Neural cell (in vitro differentiated cells): ENCODE results near the gene ABCC8. TPM values are rescaled to one million over a fixed set of nuclear protein-coding genes. Genes with fewer than 3 reads are reported as not detected.

Experiments used
- H2AFZ ChIP-seq: fragments of 200-600, 300-800 bp; sonication (generic), shearing (Covaris generic); 2 replicates; pipeline ENCODE4 v1.6.0; 2014; ENCODE audit warnings: low read depth, mild to moderate bottlenecking, antibody characterized with exemption, low read length, moderate library complexity
- H3F3A ChIP-seq: fragments of 200-600 bp; shearing (Covaris generic); 2 replicates; pipeline ENCODE4 v1.6.1; 2016; ENCODE audit warnings: mild to moderate bottlenecking, moderate library complexity, mixed read lengths, antibody characterized with exemption, low read length; ENCODE audit not compliant: insufficient read depth, poor library complexity, severe bottlenecking
- H3K27ac ChIP-seq: fragments of 200-600, 300-800 bp; sonication (generic), shearing (Covaris generic); 2 replicates; pipeline ENCODE4 v1.5.1; 2014; ENCODE audit warnings: mild to moderate bottlenecking, low read length, moderate library complexity
- H3K27me3 ChIP-seq: fragments of 300-800, 200-600 bp; sonication (generic), shearing (Covaris generic); 2 replicates; pipeline ENCODE4 v1.6.0; 2014; ENCODE audit warnings: mild to moderate bottlenecking, low read depth, low read length, moderate library complexity; ENCODE audit not compliant: insufficient read depth
- H3K36me3 ChIP-seq: fragments of 300-800, 200-600 bp; sonication (generic), shearing (Covaris generic); 2 replicates; pipeline ENCODE4 v1.5.1; 2014; ENCODE audit warnings: mild to moderate bottlenecking, antibody characterized with exemption, low read length, moderate library complexity; ENCODE audit not compliant: insufficient read depth
- H3K4me2 ChIP-seq: fragments of 300-800, 200-600 bp; sonication (generic), shearing (Covaris generic); 2 replicates; pipeline ENCODE4 v1.6.0; 2014; ENCODE audit warnings: mild to moderate bottlenecking, low read length
- H3K4me3 ChIP-seq: fragments of 300-800, 200-600 bp; sonication (generic), shearing (Covaris generic); 2 replicates; pipeline ENCODE4 v1.5.1; 2014; ENCODE audit warnings: mild to moderate bottlenecking, low read length, moderate library complexity
- H3K79me2 ChIP-seq: fragments of 200-600 bp; shearing (Covaris generic); replicated peaks from 2 replicates; pipeline ENCODE4 v1.6.0; 2014; ENCODE audit warnings: mild to moderate bottlenecking, low read length, moderate library complexity; ENCODE audit not compliant: insufficient read depth
- H3K9ac ChIP-seq: fragments of 300-800, 200-600 bp; sonication (generic), shearing (Covaris generic); 2 replicates; pipeline ENCODE4 v1.6.1; 2016; ENCODE audit warnings: mild to moderate bottlenecking, low read length, mixed read lengths
- H3K9me2 ChIP-seq: fragments of 200-600 bp; shearing (Covaris generic); 2 replicates; pipeline ENCODE4 v1.6.1; 2016; ENCODE audit warnings: mild to moderate bottlenecking, low read length, mixed read lengths; ENCODE audit not compliant: insufficient read depth
- H3K9me3 ChIP-seq: fragments of 200-600, 300-800 bp; sonication (generic), shearing (Covaris generic); 2 replicates; pipeline ENCODE4 v1.6.1; 2016; ENCODE audit warnings: mild to moderate bottlenecking, mixed run types, low read length, moderate library complexity, mixed read lengths
- H4K20me1 ChIP-seq: fragments of 200-600 bp; shearing (Covaris generic); 2 replicates; pipeline ENCODE4 v1.6.1; 2016; ENCODE audit warnings: mild to moderate bottlenecking, mixed run types; ENCODE audit not compliant: insufficient read depth
- CTCF ChIP-seq: fragments of 450-650 bp; IDR thresholded peaks from 2 replicates; pipeline ENCODE4 v1.5.1; 2014; ENCODE audit warnings: antibody characterized with exemption, mild to moderate bottlenecking, moderate library complexity; ENCODE audit not compliant: poor library complexity, severe bottlenecking
- EP300 ChIP-seq: fragments of 450-650 bp; conservative IDR thresholded peaks from 2 replicates; pipeline ENCODE4 v1.6.1; 2014; ENCODE audit warnings: antibody characterized with exemption, mild to moderate bottlenecking, moderate library complexity; ENCODE audit not compliant: poor library complexity, severe bottlenecking
- EZH2 ChIP-seq: fragments of 200-600, 300-800 bp; shearing (Covaris generic), sonication (generic); IDR thresholded peaks from 2 replicates; pipeline ENCODE4 v1.6.1; 2014; ENCODE audit warnings: antibody characterized with exemption, low read length, borderline replicate concordance, mild to moderate bottlenecking; ENCODE audit not compliant: insufficient read depth, poor library complexity, severe bottlenecking
- MXI1 ChIP-seq: fragments of 450-650 bp; conservative IDR thresholded peaks from 2 replicates; pipeline ENCODE4 v1.6.1; 2014; ENCODE audit warnings: antibody characterized with exemption, mild to moderate bottlenecking; ENCODE audit not compliant: poor library complexity, severe bottlenecking
- POLR2AphosphoS5 ChIP-seq: IDR thresholded peaks from 2 replicates; pipeline ENCODE4 v1.6.1; 2012
- RAD21 ChIP-seq: fragments of 450-650 bp; conservative IDR thresholded peaks from 2 replicates; pipeline ENCODE4 v1.6.1; 2014; ENCODE audit warnings: antibody characterized with exemption, mild to moderate bottlenecking, moderate library complexity
- REST ChIP-seq: IDR thresholded peaks from 2 replicates; pipeline ENCODE4 v1.6.1; 2012; ENCODE audit warnings: borderline replicate concordance
- SMC3 ChIP-seq: fragments of 450-650 bp; conservative IDR thresholded peaks from 2 replicates; pipeline ENCODE4 v1.6.1; 2014; ENCODE audit warnings: antibody characterized with exemption, mild to moderate bottlenecking, moderate library complexity; ENCODE audit not compliant: poor library complexity
- TAF1 ChIP-seq: IDR thresholded peaks from 2 replicates; pipeline ENCODE4 v1.6.1; 2012; ENCODE audit warnings: low read depth
- polyA plus RNA-seq: library from polyadenylated mRNA; depleted of rRNA; stranded (reverse); fragments of >200 nt; gene quantifications from 2 replicates; pipeline ENCODE4 v1.2.3, GENCODE V29; 2014

The ABCC8 gene
- polyA plus RNA-seq, 1 donor from 2014 or later = 13.2 TPM

- Histone ChIP-seq H2AFZ (no peak overlapping the region), H3K36me3 (no peaks in the 10 kb centered on the region), H3K79me2 (no peaks in the 10 kb centered on the region), H3K9ac (no peak overlapping the region), H3K9me3 (no peaks in the 10 kb centered on the region), H3K9me2 (no peaks in the 10 kb centered on the region), H3K4me3 (no peak overlapping the region), H3K4me2 (no peak overlapping the region), H3K27me3 (no peaks in the 10 kb centered on the region), H4K20me1 (no peaks in the 10 kb centered on the region), H3F3A (no peaks in the 10 kb centered on the region), H3K27ac (no peak overlapping the region)
- no peak for TF ChIP-seq MXI1
- TF ChIP-seq SMC3 = peak; percentile 78
- TF ChIP-seq REST = no peak
- TF ChIP-seq RAD21 = peak; percentile 71
- TF ChIP-seq EP300 = no peak
- TF ChIP-seq POLR2AphosphoS5 = no peak
- TF ChIP-seq CTCF = peak; percentile 66
- TF ChIP-seq EZH2 = no peak
- no peak for TF ChIP-seq TAF1
Observed at GRCh38 chr11:17504330-17505107, 27.9 kb upstream of the ABCC8 start.

- no peak overlapping the region for H3K9ac ChIP-seq
- H3F3A ChIP-seq = no peaks in the 10 kb centered on the region
- H3K9me3 ChIP-seq = no peaks in the 10 kb centered on the region
- H3K79me2 ChIP-seq = no peaks in the 10 kb centered on the region
- no peak overlapping the region for H3K4me3 ChIP-seq
- no peaks in the 10 kb centered on the region for H3K36me3 ChIP-seq
- H3K9me2 ChIP-seq = no peaks in the 10 kb centered on the region
- H4K20me1 ChIP-seq = no peaks in the 10 kb centered on the region
- no peak overlapping the region for H3K27ac ChIP-seq
- no peaks in the 10 kb centered on the region for H3K27me3 ChIP-seq
- no peak overlapping the region for H3K4me2 ChIP-seq
- no peak overlapping the region for H2AFZ ChIP-seq
- TF ChIP-seq CTCF (no peak), POLR2AphosphoS5 (no peak), TAF1 (no peak)
Observed at GRCh38 chr11:17502630-17503029, 26.0 kb upstream of the ABCC8 start.
